DND-41 (cell line): Measurements from ENCODE around the gene CDK2AP2.

ENCODE experiments used
- ATAC-seq: fragments of 200-7000 bp; cut with Tn5 transposase; 3 replicates; pipeline ENCODE4 v1.9.1; 2021; ENCODE audit warnings: low read depth; ENCODE audit not compliant: insufficient read depth
- DNase-seq: peaks from one replicate; pipeline ENCODE4 v3.0.0-alpha.2; 2020
- H2AFZ ChIP-seq: 2 replicates; pipeline ENCODE4 v1.6.0; 2012; ENCODE audit warnings: low read depth, low read length
- H3K27ac ChIP-seq: 2 replicates; pipeline ENCODE4 v1.5.1; 2012; ENCODE audit warnings: low read length, inconsistent platforms
- H3K27me3 ChIP-seq: fragments of 200-600 bp; sonication (generic); 2 replicates; pipeline ENCODE4 v1.6.0; 2012; ENCODE audit warnings: low read length, mild to moderate bottlenecking, inconsistent platforms; ENCODE audit not compliant: insufficient read depth, poor library complexity
- H3K36me3 ChIP-seq: 2 replicates; pipeline ENCODE4 v1.5.1; 2012; ENCODE audit warnings: low read length, inconsistent platforms; ENCODE audit not compliant: insufficient read depth
- H3K4me1 ChIP-seq: 2 replicates; pipeline ENCODE4 v1.5.1; 2012; ENCODE audit warnings: mild to moderate bottlenecking, low read length; ENCODE audit not compliant: insufficient read depth
- H3K4me2 ChIP-seq: 2 replicates; pipeline ENCODE4 v1.6.0; 2012; ENCODE audit warnings: mild to moderate bottlenecking, moderate library complexity, low read length, inconsistent platforms; ENCODE audit not compliant: insufficient read depth
- H3K4me3 ChIP-seq, 2 experiments: fragments of 200-600 bp in 1 of 2; shearing (Covaris generic) in 1 of 2; 2 replicates each; pipeline ENCODE4 v1.5.1; 2012 to 2016; ENCODE audit warnings: inconsistent platforms in 2 of 2, low read length in 2 of 2, mild to moderate bottlenecking in 2 of 2, low read depth in 1 of 2, moderate library complexity in 1 of 2
- H3K79me2 ChIP-seq: 2 replicates; pipeline ENCODE4 v1.6.0; 2012; ENCODE audit warnings: low read length, inconsistent platforms; ENCODE audit not compliant: insufficient read depth
- H3K9ac ChIP-seq: 2 replicates; pipeline ENCODE4 v1.6.0; 2012; ENCODE audit warnings: low read depth, mild to moderate bottlenecking, inconsistent platforms, low read length, moderate library complexity
- H3K9me3 ChIP-seq: 2 replicates; pipeline ENCODE4 v1.5.1; 2012; ENCODE audit warnings: low read length, moderate library complexity, mild to moderate bottlenecking, inconsistent platforms; ENCODE audit not compliant: insufficient read depth, severe bottlenecking
- H4K20me1 ChIP-seq: 2 replicates; pipeline ENCODE4 v1.6.0; 2012; ENCODE audit warnings: low read length; ENCODE audit not compliant: insufficient read depth
- CTCF ChIP-seq: IDR thresholded peaks from 2 replicates; pipeline ENCODE4 v1.5.1; 2012; ENCODE audit warnings: borderline replicate concordance, low read length, moderate library complexity, mild to moderate bottlenecking; ENCODE audit not compliant: poor library complexity, severe bottlenecking; ENCODE audit errors: extremely low read depth
- EZH2 ChIP-seq: IDR thresholded peaks from 3 replicates; pipeline ENCODE4 v1.6.1; 2012; ENCODE audit warnings: borderline replicate concordance, low read depth, mild to moderate bottlenecking, moderate library complexity, low read length, inconsistent platforms; ENCODE audit not compliant: severe bottlenecking

The CDK2AP2 gene

GRCh38 chr11:67496113-67496512 is 11.8 kb downstream of the CDK2AP2 start:
- TF ChIP-seq EZH2 (no peak), CTCF (no peak)
- peaks cover 92% of the 10 kb centered on the region for H3K36me3 ChIP-seq
- H3K9me3 ChIP-seq: no peaks in the 10 kb centered on the region
- DNase-seq: no peak
- H3K4me3 ChIP-seq: no peak overlapping the region
- no peak overlapping the region for H3K27ac ChIP-seq
- H4K20me1 ChIP-seq: peaks cover 11% of the 10 kb centered on the region; the same call in 1 of the 2 replicates
- no peak overlapping the region for H3K4me2 ChIP-seq
- no peaks in the 10 kb centered on the region for H3K4me1 ChIP-seq
- ATAC-seq: no peak
- no peak overlapping the region for H2AFZ ChIP-seq
- H3K79me2 ChIP-seq: peaks cover under 1% of the 10 kb centered on the region
- no peak overlapping the region for H3K9ac ChIP-seq
- H3K27me3 ChIP-seq: no peaks in the 10 kb centered on the region

GRCh38 chr11:67495234-67496005 is 12.5 kb downstream of the CDK2AP2 start:
- Histone ChIP-seq H3K4me2 (no peak overlapping the region), H3K27ac (no peak overlapping the region), H3K4me1 (no peaks in the 10 kb centered on the region), H3K9ac (no peak overlapping the region), H4K20me1 (peaks cover 15% of the 10 kb centered on the region), H3K27me3 (no peaks in the 10 kb centered on the region), H3K4me3 (no peak overlapping the region), H3K9me3 (no peaks in the 10 kb centered on the region), H3K79me2 (no peaks in the 10 kb centered on the region), H3K36me3 (peaks cover 95% of the 10 kb centered on the region), H2AFZ (no peak overlapping the region)
- no peak for ATAC-seq
- no peak for DNase-seq
- TF ChIP-seq EZH2 (no peak), CTCF (no peak)

- H3K4me2 ChIP-seq: no peak overlapping the region
- no peaks in the 10 kb centered on the region for H3K9me3 ChIP-seq
- no peak overlapping the region for H3K4me3 ChIP-seq
- H2AFZ ChIP-seq: no peak overlapping the region
- H4K20me1 ChIP-seq: peaks cover 22% of the 10 kb centered on the region
- DNase-seq (no peak), ATAC-seq (no peak)
- H3K27me3 ChIP-seq: no peaks in the 10 kb centered on the region
- no peaks in the 10 kb centered on the region for H3K4me1 ChIP-seq
- TF ChIP-seq CTCF (no peak), EZH2 (no peak)
- H3K9ac ChIP-seq: no peak overlapping the region
- no peak overlapping the region for H3K27ac ChIP-seq
- peaks cover 95% of the 10 kb centered on the region for H3K36me3 ChIP-seq
- H3K79me2 ChIP-seq: no peaks in the 10 kb centered on the region
These were observed 13.4 kb downstream of the CDK2AP2 start for GRCh38 chr11:67494371-67495233.
